Measurements from ENCODE around the gene FLT4. TPM values are rescaled to one million over a fixed set of nuclear protein-coding genes. Genes with fewer than 3 reads are reported as not detected.
A peak's percentile ranks its signal among the peaks of the same experiment; 100 is the strongest.
"Not testable (repeated sequence)": the region's sequence is repeated elsewhere in the genome, so short reads cannot be mapped to it uniquely, and the experiment has no call there.

Gene FLT4
- total RNA-seq, 1 donor from 2014 or later = 2.0 TPM

DNA sequence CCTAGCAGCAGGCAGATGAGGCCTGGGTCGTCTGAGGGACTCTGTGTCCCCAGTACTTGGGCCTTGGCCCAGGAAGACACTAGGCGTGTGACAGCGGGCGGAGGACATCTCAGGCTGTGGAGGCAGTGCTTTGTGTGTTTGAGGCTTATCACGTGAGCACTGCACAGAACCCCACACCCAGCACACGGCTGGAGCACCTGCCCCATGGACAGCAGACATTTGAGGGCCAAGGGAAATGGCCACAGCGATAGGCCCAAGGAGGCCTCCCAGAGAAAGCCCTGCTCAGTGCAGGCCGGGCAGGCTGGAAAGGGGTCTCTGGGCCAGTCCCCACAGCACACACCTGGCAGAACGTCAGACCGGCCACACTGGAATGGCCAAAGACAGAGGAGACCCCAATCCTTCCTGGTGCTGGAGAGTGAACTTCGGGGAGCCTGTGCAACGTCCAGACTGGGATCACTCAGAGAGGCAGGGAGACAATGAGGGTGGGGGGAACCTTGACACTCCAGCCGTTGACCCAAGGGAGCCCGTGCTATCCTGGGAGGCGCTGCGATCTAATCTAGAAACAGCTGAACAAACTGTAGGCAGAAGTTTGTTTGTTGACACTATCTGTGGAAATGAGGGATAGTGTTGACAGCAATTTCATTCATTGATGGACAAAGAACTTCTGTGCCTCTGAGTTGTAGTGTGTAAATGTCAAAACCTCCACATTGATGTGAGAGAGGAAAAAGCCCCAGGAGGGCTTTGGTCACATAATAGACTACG lies 19.6 kb upstream of the FLT4 start:
- H3K27me3 Mint-ChIP-seq = peaks cover 46% of the 10 kb centered on the region
- no peak for DNase-seq (ENCODE audit: low spot score, unreplicated experiment)
- H3K9me3 Mint-ChIP-seq (ENCODE audit: low read depth) = no peaks in the 10 kb centered on the region
- peak overlapping the region; percentile 5 for H3K27ac Mint-ChIP-seq
- no peaks in the 10 kb centered on the region for H3K36me3 Mint-ChIP-seq (ENCODE audit: insufficient read depth)
- no peak overlapping the region for H3K4me3 Mint-ChIP-seq (ENCODE audit: low read depth)
- TF ChIP-seq, protein P1, sequence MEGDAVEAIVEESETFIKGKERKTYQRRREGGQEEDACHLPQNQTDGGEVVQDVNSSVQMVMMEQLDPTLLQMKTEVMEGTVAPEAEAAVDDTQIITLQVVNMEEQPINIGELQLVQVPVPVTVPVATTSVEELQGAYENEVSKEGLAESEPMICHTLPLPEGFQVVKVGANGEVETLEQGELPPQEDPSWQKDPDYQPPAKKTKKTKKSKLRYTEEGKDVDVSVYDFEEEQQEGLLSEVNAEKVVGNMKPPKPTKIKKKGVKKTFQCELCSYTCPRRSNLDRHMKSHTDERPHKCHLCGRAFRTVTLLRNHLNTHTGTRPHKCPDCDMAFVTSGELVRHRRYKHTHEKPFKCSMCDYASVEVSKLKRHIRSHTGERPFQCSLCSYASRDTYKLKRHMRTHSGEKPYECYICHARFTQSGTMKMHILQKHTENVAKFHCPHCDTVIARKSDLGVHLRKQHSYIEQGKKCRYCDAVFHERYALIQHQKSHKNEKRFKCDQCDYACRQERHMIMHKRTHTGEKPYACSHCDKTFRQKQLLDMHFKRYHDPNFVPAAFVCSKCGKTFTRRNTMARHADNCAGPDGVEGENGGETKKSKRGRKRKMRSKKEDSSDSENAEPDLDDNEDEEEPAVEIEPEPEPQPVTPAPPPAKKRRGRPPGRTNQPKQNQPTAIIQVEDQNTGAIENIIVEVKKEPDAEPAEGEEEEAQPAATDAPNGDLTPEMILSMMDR (IDR thresholded peaks at IDR 0.05; ENCODE audit: unreplicated experiment) = no peak
- peaks cover 31% of the 10 kb centered on the region for H3K4me1 Mint-ChIP-seq (ENCODE audit: low read depth)

DNA sequence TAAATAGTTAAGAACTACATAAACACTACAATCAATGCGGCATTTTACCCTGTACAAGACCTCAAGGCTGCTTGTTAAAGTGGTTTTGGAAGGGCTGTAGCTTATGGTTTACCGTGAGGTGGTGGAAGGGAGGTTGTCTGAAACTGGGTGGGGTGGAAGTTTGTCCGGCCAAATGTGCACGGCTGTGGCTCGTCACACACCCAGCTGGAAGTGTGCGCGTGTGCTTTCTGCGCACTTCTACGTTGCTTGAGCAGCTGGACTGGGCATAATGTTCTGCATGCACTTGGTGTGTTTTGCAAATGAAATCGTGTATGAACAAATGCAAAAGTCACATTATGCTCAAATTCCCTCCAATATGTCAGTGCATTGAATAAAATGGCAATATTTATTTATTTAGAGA lies 17.4 kb upstream of the FLT4 start:
- no peak for DNase-seq (ENCODE audit: low spot score, unreplicated experiment)
- TF ChIP-seq, protein P1 (IDR thresholded peaks at IDR 0.05; ENCODE audit: unreplicated experiment) = no peak
- no peak overlapping the region for H3K27ac Mint-ChIP-seq
- no peaks in the 10 kb centered on the region for H3K36me3 Mint-ChIP-seq (ENCODE audit: insufficient read depth)
- H3K27me3 Mint-ChIP-seq = peaks cover 38% of the 10 kb centered on the region
- H3K4me1 Mint-ChIP-seq (ENCODE audit: low read depth) = peaks cover 31% of the 10 kb centered on the region
- H3K9me3 Mint-ChIP-seq (ENCODE audit: low read depth) = no peaks in the 10 kb centered on the region
- no peak overlapping the region for H3K4me3 Mint-ChIP-seq (ENCODE audit: low read depth)

DNA sequence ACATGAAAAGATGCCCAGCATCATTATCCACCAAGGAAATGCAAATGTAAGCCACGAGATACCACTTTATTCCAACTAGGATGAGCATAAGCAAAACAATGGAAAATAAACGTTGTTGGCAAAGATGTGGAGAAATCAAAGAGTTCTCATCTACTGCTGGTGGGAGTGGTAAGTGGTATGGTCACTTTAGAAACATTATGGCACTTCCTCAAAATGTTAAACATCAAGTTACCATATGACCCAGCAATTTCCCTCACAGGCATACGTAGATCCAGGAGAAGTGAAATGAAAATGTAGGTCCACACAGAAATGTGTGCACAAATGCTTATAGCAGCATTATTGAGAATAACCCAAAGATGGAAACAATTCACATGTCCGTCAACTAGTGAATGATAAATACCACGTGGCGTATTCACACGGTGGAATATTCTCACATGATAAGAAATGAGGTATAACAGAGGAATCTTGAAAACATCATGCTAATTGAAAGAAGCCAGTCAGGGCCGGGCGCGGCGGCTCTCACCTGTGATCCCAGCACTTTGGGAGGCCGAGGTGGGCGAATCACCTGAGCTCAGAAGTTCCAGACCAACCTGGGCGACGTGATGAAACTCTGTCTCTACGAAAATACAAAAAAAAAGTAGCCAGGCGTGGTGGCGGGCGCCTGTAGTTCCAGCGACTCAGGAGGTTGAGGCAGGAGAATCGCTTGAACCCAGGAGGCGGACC lies 16.4 kb upstream of the FLT4 start:
- H3K4me1 Mint-ChIP-seq (ENCODE audit: low read depth) = peaks cover 28% of the 10 kb centered on the region
- no peak for DNase-seq (ENCODE audit: low spot score, unreplicated experiment)
- H3K36me3 Mint-ChIP-seq (ENCODE audit: insufficient read depth) = no peaks in the 10 kb centered on the region
- no peak overlapping the region for H3K27ac Mint-ChIP-seq
- peaks cover 35% of the 10 kb centered on the region for H3K27me3 Mint-ChIP-seq
- H3K4me3 Mint-ChIP-seq (ENCODE audit: low read depth) = no peak overlapping the region
- TF ChIP-seq, protein P1 (IDR thresholded peaks at IDR 0.05; ENCODE audit: unreplicated experiment) = no peak
- H3K9me3 Mint-ChIP-seq (ENCODE audit: low read depth) = no peaks in the 10 kb centered on the region

DNA sequence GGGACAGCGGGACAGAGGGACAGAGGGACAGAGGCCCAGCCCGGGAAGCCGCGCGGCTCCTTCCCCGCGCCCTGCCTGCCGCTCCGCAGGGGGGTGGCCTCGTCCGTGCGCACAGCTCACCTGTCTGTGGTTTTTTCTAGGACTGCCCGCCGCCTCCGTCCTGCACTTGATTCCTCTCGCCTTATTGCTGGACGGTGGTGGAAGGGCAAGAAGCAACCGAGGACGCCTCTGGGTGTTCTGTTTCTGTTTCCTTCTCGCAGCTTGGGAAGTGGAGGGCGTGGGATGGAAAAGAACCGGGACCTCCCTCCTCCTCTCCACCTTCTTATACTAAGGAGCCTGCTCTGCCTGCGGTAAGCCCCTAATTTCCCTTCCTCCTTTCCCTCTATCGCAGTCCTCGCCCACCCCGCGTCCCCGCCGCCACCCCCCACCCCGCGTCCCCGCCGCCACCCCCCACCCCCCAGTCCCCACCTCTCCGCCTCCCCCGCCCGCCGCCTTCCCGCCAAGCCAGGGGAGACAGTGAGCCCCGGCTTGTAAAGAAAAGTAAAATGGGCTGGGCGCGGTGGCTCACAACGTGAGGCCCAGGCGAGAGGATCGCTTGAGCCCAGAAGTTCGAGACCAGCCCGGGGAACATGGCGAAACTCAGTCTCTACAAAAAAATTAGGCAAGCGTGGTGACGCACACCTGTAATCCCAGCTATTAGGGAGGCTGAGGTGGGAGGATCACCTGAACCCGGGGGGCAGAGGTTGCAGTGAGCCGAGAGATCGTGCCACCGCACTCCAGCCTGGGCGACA lies 9.6 kb upstream of the FLT4 start:
- no peak overlapping the region for H3K27ac Mint-ChIP-seq
- H3K36me3 Mint-ChIP-seq (ENCODE audit: insufficient read depth) = no peaks in the 10 kb centered on the region
- no peaks in the 10 kb centered on the region for H3K9me3 Mint-ChIP-seq (ENCODE audit: low read depth)
- no peaks in the 10 kb centered on the region for H3K4me1 Mint-ChIP-seq (ENCODE audit: low read depth)
- TF ChIP-seq, protein P1 (IDR thresholded peaks at IDR 0.05; ENCODE audit: unreplicated experiment) = no peak
- DNase-seq (ENCODE audit: low spot score, unreplicated experiment) = no peak
- peaks cover 47% of the 10 kb centered on the region for H3K27me3 Mint-ChIP-seq
- no peak overlapping the region for H3K4me3 Mint-ChIP-seq (ENCODE audit: low read depth)

DNA sequence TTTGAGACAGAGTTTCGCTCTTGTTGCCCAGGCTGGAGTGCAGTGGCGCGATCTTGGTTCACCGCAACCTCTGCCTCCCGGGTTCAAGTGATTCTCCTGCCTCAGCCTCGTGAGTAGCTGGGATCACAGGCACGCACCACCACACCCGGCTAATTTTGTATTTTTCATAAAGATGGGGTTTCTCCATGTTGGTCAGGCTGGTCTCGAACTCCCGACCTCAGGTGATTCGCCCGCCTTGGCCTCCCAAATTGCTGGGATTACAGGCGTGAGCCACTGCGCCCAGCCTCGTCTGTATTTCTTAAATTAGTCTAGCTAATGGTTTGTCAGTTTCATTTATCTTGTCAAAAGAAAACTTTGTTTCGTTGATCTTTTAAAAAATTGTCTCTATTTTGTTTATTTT lies 5.8 kb upstream of the FLT4 start:
- H3K4me3 Mint-ChIP-seq (ENCODE audit: low read depth); DNase-seq (ENCODE audit: low spot score, unreplicated experiment); H3K4me1 Mint-ChIP-seq (ENCODE audit: low read depth); H3K36me3 Mint-ChIP-seq (ENCODE audit: insufficient read depth); H3K9me3 Mint-ChIP-seq (ENCODE audit: low read depth); H3K27ac Mint-ChIP-seq: not testable (repeated sequence)
- H3K27me3 Mint-ChIP-seq = peaks cover 63% of the 10 kb centered on the region

Data from progenitor cell of endocrine pancreas (in vitro differentiated cells).